Adrenal gland (tissue), 12 donors: Measurements from ENCODE around the gene CHST2. TPM values are rescaled to one million over a fixed set of nuclear protein-coding genes. Genes with fewer than 3 reads are reported as not detected.

Experiments
- DNase-seq, 7 donors: peaks; one replicate each; pipeline ENCODE4 v3.0.0-alpha.2; 2019 to 2020
- H3K27ac ChIP-seq, 5 donors: fragments of 200-600 bp; sonication (generic) in 4 of 5; 1 replicate in 3 of 5; 2 replicates in 2 of 5; pipeline versions ENCODE4 v1.5.1 to v1.8.0; 2016 to 2020; ENCODE audit warnings: mild to moderate bottlenecking in 1 of 5
- H3K27me3 ChIP-seq: fragments of 200-600 bp; 2 replicates; pipeline ENCODE4 v1.8.0; 2021
- H3K36me3 ChIP-seq, 2 donors: fragments of 200-600 bp; replicated peaks in 1 of 2; 1 replicate in 1 of 2; 2 replicates in 1 of 2; pipeline versions ENCODE4 v1.5.1 to v1.8.0; 2018 to 2022
- H3K4me1 ChIP-seq, 2 donors: fragments of 200-600 bp; replicated peaks in 1 of 2; 1 replicate in 1 of 2; 2 replicates in 1 of 2; pipeline versions ENCODE4 v1.5.1 to v1.8.0; 2018 to 2021
- H3K4me3 ChIP-seq, 4 donors: fragments of 200-600 bp; sonication (generic) in 3 of 4; one replicate each; pipeline ENCODE4 v1.5.1; 2016 to 2018
- H3K9me3 ChIP-seq, 3 donors: fragments of 200-600 bp; sonication (generic) in 1 of 3; replicated peaks in 1 of 3; 1 replicate in 2 of 3; 2 replicates in 1 of 3; pipeline versions ENCODE4 v1.5.1 to v1.8.0; 2016 to 2021
- CTCF ChIP-seq, 6 experiments: fragments of 450-650 bp in 4 of 6; fragments of 200-600 bp in 2 of 6; sonication (generic) in 1 of 6; IDR thresholded peaks; 1 replicate in 5 of 6; 2 replicates in 1 of 6; pipeline versions ENCODE4 v1.5.1 to v1.8.0; 2016 to 2021; ENCODE audit warnings: antibody characterized with exemption in 6 of 6, mild to moderate bottlenecking in 2 of 6, moderate library complexity in 1 of 6
- POLR2A ChIP-seq, 2 donors: fragments of 450-650 bp; IDR thresholded peaks; one replicate each; pipeline ENCODE4 v1.6.1; 2017; ENCODE audit warnings: antibody characterized with exemption in 2 of 2, mild to moderate bottlenecking in 2 of 2, moderate library complexity in 1 of 2
- WGBS, 4 donors: extraction: QIAGEN DNeasy Blood & Tissue Kit in 2 of 4; methylation state at CpG; one replicate each; pipeline versions ENCODE4 v1.1.5 to v1.1.7; 2013 to 2017; 5-methylcytosine and 5-hydroxymethylcytosine counted together
- intact Hi-C, 2 donors: fragments of 100-400 bp; cut with DNase I; formaldehyde crosslinking; loops; one replicate each; pipeline versions ENCODE4 v1.14.1 to v1.15.0; 2022 to 2023
- polyA plus RNA-seq, 3 donors: library from polyadenylated mRNA; stranded (reverse); fragments of 200-250 nt in 2 of 3; fragments of 350-450 nt in 1 of 3; fragmentation: Illumina TruSeq in 1 of 3; extraction: RNeasy Lipid Tissue Mini Kit (QIAGEN cat#74804) in 1 of 3; gene quantifications; one replicate each; pipeline ENCODE4 v1.2.3, GENCODE V29; 2013 to 2014
- total RNA-seq, 9 donors: library from RNA; depleted of rRNA in 4 of 9; stranded (reverse); fragments of >200 nt in 4 of 9; fragments of 120-200 nt in 1 of 9; fragmentation: NEBNext Ultra II Directional in 1 of 9; extraction: Animal tissue kit (Norgen Biotek cat#: 25700) in 1 of 9; gene quantifications; one replicate each; pipeline versions ENCODE4 v1.1.0 to v1.2.4, GENCODE V29; 2013 to 2023
- donor health status: healthy with polysubstance abuse.
- donor health status: Bipolar disorder and iron deficiency.
- donor health status: DM: yes; HTN: yes; CAD: no.
- donor health status: DM: no; HTN: no; CAD: no.
- donor health status: DM: no; HTN: no; CAD: no.
- donor health status: DM: yes; HTN: yes; CAD: no.

Gene CHST2
- total and polyA plus RNA-seq, 12 donors, result 1.9 to 11.4 (median 3.6) TPM

- TF ChIP-seq POLR2A (IDR thresholded peaks at IDR 0.05) (no peak), CTCF (IDR thresholded peaks at IDR 0.05) (no peak)
- Histone ChIP-seq H3K4me1 (peaks cover 0 to 19% of the 10 kb centered on the region in 2 donors), H3K27ac (no peak overlapping the region), H3K9me3 (no peaks in the 10 kb centered on the region), H3K36me3 (no peaks in the 10 kb centered on the region), H3K4me3 (peak overlapping the region in 1 of 4 donors; percentile 26), H3K27me3 (peaks cover 17% of the 10 kb centered on the region)
- 56 to 73% (median 64%) methylated on average over 7 of the region's 7 CpGs for WGBS, 4 donors
- no peak for DNase-seq
- intact Hi-C loops, result loop anchor here in 1 of 2 donors (10.0 kb wide), 1 partner anchor 521 kb away; no protein-coding TSS in a partner anchor
Observed at GRCh38 chr3:143123353-143123984, 3.9 kb downstream of the CHST2 start.

- H3K27me3 ChIP-seq, result peaks cover 17% of the 10 kb centered on the region
- no peak overlapping the region for H3K4me3 ChIP-seq
- no peak for TF ChIP-seq POLR2A (IDR thresholded peaks at IDR 0.05)
- no peak for TF ChIP-seq CTCF (IDR thresholded peaks at IDR 0.05)
- 59 to 69% (median 61%) methylated on average over 9 of the region's 9 CpGs for WGBS, 4 donors
- H3K36me3 ChIP-seq, result no peaks in the 10 kb centered on the region
- DNase-seq, result no peak
- no peak overlapping the region for H3K27ac ChIP-seq
- H3K4me1 ChIP-seq, result peaks cover 0 to 18% of the 10 kb centered on the region in 2 donors
- intact Hi-C loops, result loop anchor here in 1 of 2 donors (10.0 kb wide), 1 partner anchor 520 kb away; no protein-coding TSS in a partner anchor
- no peaks in the 10 kb centered on the region for H3K9me3 ChIP-seq
Observed at GRCh38 chr3:143124601-143125520, 5.3 kb downstream of the CHST2 start.

DNA sequence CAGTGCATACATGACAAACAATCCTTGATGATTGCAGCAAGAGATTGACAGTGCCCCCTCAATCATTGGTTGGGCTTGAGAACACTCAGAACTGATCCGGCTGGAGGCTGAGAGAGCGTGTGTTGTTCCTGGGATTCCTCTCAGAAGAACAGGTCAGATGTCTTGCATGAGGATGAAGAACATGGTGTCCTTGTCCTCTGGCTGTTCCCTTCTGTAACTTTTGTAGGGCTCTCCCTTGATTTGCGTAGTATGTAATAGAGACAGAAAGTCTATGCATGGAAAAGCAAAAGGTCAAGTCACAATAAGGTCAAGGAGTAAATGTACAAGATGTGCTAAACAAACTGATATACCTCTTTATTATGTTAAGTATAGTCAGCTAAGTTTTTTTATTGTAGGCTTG lies 8.2 kb downstream of the CHST2 start:
- no peaks in the 10 kb centered on the region for H3K36me3 ChIP-seq
- TF ChIP-seq POLR2A (IDR thresholded peaks at IDR 0.05), result no peak
- TF ChIP-seq CTCF (IDR thresholded peaks at IDR 0.05), result no peak
- no peak overlapping the region for H3K4me3 ChIP-seq
- no peaks in the 10 kb centered on the region for H3K9me3 ChIP-seq
- no peak for DNase-seq
- no peak overlapping the region for H3K27ac ChIP-seq
- 80 to 90% (median 86%) methylated on average over 3 of the region's 3 CpGs for WGBS, 4 donors
- intact Hi-C loops, result loop anchor here in 1 of 2 donors (10.0 kb wide), 1 partner anchor 517 kb away; no protein-coding TSS in a partner anchor
- H3K4me1 ChIP-seq, result peaks cover 0 to 5% of the 10 kb centered on the region in 2 donors
- H3K27me3 ChIP-seq, result no peaks in the 10 kb centered on the region
